SK-N-SH (cell line): Measurements from ENCODE around the gene SMYD3.

Source experiments
- CHD2 ChIP-seq: fragments of 150-350 bp; IDR thresholded peaks from 2 replicates; pipeline ENCODE4 v1.6.1; 2018; ENCODE audit warnings: low read length; ENCODE audit not compliant: partially characterized antibody
- EP300 ChIP-seq, 2 experiments: IDR thresholded peaks; 2 replicates each; pipeline versions ENCODE4 v1.4.0 to v1.6.1; 2012; ENCODE audit warnings: borderline replicate concordance in 1 of 2, low read depth in 1 of 2, low read length in 1 of 2
- FOSL2 ChIP-seq: IDR thresholded peaks from 2 replicates; pipeline ENCODE4 v1.4.0; 2012; ENCODE audit warnings: low read depth, mild to moderate bottlenecking, moderate library complexity, borderline replicate concordance
- MXI1 ChIP-seq: IDR thresholded peaks from 2 replicates; pipeline ENCODE4 v1.6.1; 2012; ENCODE audit warnings: mild to moderate bottlenecking, low read depth, low read length, improper control_type of control experiment
- POLR2AphosphoS5 ChIP-seq: IDR thresholded peaks from 2 replicates; pipeline ENCODE4 v1.6.1; 2012; ENCODE audit warnings: low read depth, low read length
- RXRA ChIP-seq: IDR thresholded peaks from 2 replicates; pipeline ENCODE4 v1.4.0; 2012; ENCODE audit warnings: low read depth, mild to moderate bottlenecking, borderline replicate concordance
- TCF12 ChIP-seq: IDR thresholded peaks from 2 replicates; pipeline ENCODE4 v1.4.0; 2012
- TF ChIP-seq, protein P1 (sequence below): IDR thresholded peaks from 2 replicates; pipeline ENCODE4 v1.6.1; 2012; ENCODE audit warnings: mild to moderate bottlenecking, low read depth, low read length, moderate library complexity
- TF ChIP-seq, protein P2 (sequence below): fragments of 200-600 bp; sonication (generic); IDR thresholded peaks from 2 replicates; pipeline ENCODE4 v1.6.1; 2017; ENCODE audit warnings: antibody characterized with exemption, mild to moderate bottlenecking, moderate library complexity
- TF ChIP-seq, protein P3 (sequence below): IDR thresholded peaks from 2 replicates; pipeline ENCODE4 v1.4.0; 2012; ENCODE audit warnings: low read depth

DNA sequence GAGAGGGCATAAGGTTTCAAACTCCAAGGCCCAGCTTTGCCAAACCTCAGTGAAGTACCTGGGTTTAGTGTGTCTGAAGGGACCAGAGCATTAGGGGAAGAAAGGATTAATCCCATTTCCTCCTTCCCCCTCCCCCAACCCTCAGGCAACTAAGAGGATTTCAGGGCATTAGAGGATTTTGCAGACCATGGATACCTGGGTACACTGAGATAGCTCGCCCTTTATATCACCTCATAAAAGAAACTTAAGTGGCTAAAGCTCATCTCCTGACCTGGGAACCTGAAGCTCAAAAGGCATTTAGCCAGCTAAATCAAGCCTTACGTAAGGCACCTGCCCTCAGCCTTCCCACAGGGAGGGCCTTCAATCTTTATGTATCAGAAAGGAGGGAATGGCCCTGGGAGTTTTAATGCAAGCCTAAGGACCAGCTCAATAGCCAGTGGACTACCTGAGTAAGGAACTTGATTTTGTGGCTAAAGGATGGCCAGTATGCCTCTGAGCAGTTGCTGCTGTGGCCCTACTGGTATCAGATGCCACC, 26.4 kb upstream of the SMYD3 start:
- TF ChIP-seq, protein P1, sequence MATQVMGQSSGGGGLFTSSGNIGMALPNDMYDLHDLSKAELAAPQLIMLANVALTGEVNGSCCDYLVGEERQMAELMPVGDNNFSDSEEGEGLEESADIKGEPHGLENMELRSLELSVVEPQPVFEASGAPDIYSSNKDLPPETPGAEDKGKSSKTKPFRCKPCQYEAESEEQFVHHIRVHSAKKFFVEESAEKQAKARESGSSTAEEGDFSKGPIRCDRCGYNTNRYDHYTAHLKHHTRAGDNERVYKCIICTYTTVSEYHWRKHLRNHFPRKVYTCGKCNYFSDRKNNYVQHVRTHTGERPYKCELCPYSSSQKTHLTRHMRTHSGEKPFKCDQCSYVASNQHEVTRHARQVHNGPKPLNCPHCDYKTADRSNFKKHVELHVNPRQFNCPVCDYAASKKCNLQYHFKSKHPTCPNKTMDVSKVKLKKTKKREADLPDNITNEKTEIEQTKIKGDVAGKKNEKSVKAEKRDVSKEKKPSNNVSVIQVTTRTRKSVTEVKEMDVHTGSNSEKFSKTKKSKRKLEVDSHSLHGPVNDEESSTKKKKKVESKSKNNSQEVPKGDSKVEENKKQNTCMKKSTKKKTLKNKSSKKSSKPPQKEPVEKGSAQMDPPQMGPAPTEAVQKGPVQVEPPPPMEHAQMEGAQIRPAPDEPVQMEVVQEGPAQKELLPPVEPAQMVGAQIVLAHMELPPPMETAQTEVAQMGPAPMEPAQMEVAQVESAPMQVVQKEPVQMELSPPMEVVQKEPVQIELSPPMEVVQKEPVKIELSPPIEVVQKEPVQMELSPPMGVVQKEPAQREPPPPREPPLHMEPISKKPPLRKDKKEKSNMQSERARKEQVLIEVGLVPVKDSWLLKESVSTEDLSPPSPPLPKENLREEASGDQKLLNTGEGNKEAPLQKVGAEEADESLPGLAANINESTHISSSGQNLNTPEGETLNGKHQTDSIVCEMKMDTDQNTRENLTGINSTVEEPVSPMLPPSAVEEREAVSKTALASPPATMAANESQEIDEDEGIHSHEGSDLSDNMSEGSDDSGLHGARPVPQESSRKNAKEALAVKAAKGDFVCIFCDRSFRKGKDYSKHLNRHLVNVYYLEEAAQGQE = no peak
- TF ChIP-seq, protein P2, sequence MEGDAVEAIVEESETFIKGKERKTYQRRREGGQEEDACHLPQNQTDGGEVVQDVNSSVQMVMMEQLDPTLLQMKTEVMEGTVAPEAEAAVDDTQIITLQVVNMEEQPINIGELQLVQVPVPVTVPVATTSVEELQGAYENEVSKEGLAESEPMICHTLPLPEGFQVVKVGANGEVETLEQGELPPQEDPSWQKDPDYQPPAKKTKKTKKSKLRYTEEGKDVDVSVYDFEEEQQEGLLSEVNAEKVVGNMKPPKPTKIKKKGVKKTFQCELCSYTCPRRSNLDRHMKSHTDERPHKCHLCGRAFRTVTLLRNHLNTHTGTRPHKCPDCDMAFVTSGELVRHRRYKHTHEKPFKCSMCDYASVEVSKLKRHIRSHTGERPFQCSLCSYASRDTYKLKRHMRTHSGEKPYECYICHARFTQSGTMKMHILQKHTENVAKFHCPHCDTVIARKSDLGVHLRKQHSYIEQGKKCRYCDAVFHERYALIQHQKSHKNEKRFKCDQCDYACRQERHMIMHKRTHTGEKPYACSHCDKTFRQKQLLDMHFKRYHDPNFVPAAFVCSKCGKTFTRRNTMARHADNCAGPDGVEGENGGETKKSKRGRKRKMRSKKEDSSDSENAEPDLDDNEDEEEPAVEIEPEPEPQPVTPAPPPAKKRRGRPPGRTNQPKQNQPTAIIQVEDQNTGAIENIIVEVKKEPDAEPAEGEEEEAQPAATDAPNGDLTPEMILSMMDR = no peak
- TF ChIP-seq CHD2 = no peak
- TF ChIP-seq EP300 (IDR thresholded peaks at IDR 0.05; ENCODE audit: borderline replicate concordance in 1 of 2, low read depth in 1 of 2, low read length in 1 of 2) = no peak
- TF ChIP-seq, protein P3, sequence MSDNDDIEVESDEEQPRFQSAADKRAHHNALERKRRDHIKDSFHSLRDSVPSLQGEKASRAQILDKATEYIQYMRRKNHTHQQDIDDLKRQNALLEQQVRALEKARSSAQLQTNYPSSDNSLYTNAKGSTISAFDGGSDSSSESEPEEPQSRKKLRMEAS = no peak
- no peak for TF ChIP-seq MXI1
- TF ChIP-seq RXRA = no peak
- TF ChIP-seq TCF12 = no peak
- no peak for TF ChIP-seq POLR2AphosphoS5
- TF ChIP-seq FOSL2 = no peak
